Endothelial cell of umbilical vein (primary cell): ENCODE results near the gene AFP. TPM values are rescaled to one million over a fixed set of nuclear protein-coding genes. Genes with fewer than 3 reads are reported as not detected.

ENCODE experiments used
- BruUV-seq: library from RNA; stranded (reverse); fragments of 400-500 nt; replicated peaks from 2 replicates; lab custom pipeline; 2021; lab: Mats Ljungman, UMichigan
- CTCF ChIA-PET: fragments of 300-600, 350-600 bp; sonication (Branson Sonifier 250); formaldehyde crosslinking; loops from one replicate; lab custom pipeline; 2021; ENCODE audit warnings: antibody characterized with exemption, inconsistent platforms; lab: Charles Lee
- POLR2A ChIA-PET: fragments of 300-600, 350-600 bp; sonication (Branson Sonifier 250); formaldehyde crosslinking; loops from one replicate; lab custom pipeline; 2021; ENCODE audit warnings: antibody characterized with exemption, inconsistent platforms; lab: Charles Lee
- DNase-seq: peaks from one replicate; pipeline ENCODE4 v3.0.0-alpha.2; 2011; ENCODE audit warnings: low read depth, low spot score
- FAIRE-seq: peaks from 2 replicates; lab custom pipeline; 2011; peaks lifted over from hg19 to GRCh38; lab: Jason Lieb, UNC
- H2AFZ ChIP-seq: 2 replicates; pipeline ENCODE4 v1.6.0; 2012; ENCODE audit warnings: low read depth, low read length, control low read depth, inconsistent platforms
- H3K27ac ChIP-seq: 2 replicates; pipeline ENCODE4 v1.5.1; 2011; ENCODE audit warnings: low read depth, mild to moderate bottlenecking, control low read depth, low read length, moderate library complexity; ENCODE audit not compliant: insufficient read depth
- H3K27me3 ChIP-seq, 2 experiments: 2 replicates each; pipeline versions ENCODE4 v1.6.0 to v1.6.1; 2011; ENCODE audit warnings: low read length in 2 of 2, mixed read lengths in 1 of 2; ENCODE audit not compliant: control insufficient read depth in 2 of 2, insufficient read depth in 2 of 2
- H3K36me3 ChIP-seq, 2 experiments: 2 replicates in 1 of 2; 3 replicates in 1 of 2; pipeline ENCODE4 v1.5.1; 2011; ENCODE audit warnings: low read length in 2 of 2, mild to moderate bottlenecking in 1 of 2, moderate library complexity in 1 of 2; ENCODE audit not compliant: control insufficient read depth in 2 of 2, insufficient read depth in 2 of 2; ENCODE audit errors: extremely low read depth in 1 of 2
- H3K4me1 ChIP-seq: 3 replicates; pipeline ENCODE4 v1.5.1; 2011; ENCODE audit warnings: mild to moderate bottlenecking, low read length; ENCODE audit not compliant: control insufficient read depth, insufficient read depth; ENCODE audit errors: extremely low read depth
- H3K4me2 ChIP-seq: 2 replicates; pipeline ENCODE4 v1.6.1; 2011; ENCODE audit warnings: low read length, control low read depth, mixed read lengths; ENCODE audit not compliant: insufficient read depth
- H3K4me3 ChIP-seq, 3 experiments: fragments of 200-600 bp in 1 of 3; sonication (generic), shearing (Covaris generic) in 1 of 3; replicated peaks in 1 of 3; 2 replicates each; pipeline ENCODE4 v1.5.1; 2011 to 2016; ENCODE audit warnings: control low read depth in 3 of 3, low read length in 3 of 3, mild to moderate bottlenecking in 2 of 3, inconsistent platforms in 1 of 3, low read depth in 1 of 3, moderate library complexity in 1 of 3; ENCODE audit not compliant: insufficient read depth in 1 of 3
- H3K79me2 ChIP-seq: 2 replicates; pipeline ENCODE4 v1.6.0; 2012; ENCODE audit warnings: low read length, inconsistent platforms; ENCODE audit not compliant: control insufficient read depth, insufficient read depth
- H3K9ac ChIP-seq: replicated peaks from 2 replicates; pipeline ENCODE3; 2011; ENCODE audit warnings: low read length, control low read depth; ENCODE audit not compliant: insufficient read depth; ENCODE audit errors: extremely low read depth
- H3K9me1 ChIP-seq: replicated peaks from 3 replicates; pipeline ENCODE4 v1.6.0; 2011; ENCODE audit warnings: mild to moderate bottlenecking, low read length; ENCODE audit not compliant: control insufficient read depth, insufficient read depth; ENCODE audit errors: extremely low read depth
- H3K9me3 ChIP-seq: replicated peaks from 2 replicates; pipeline ENCODE4 v1.5.1; 2012; ENCODE audit warnings: low read length, inconsistent platforms; ENCODE audit not compliant: control insufficient read depth, insufficient read depth
- H4K20me1 ChIP-seq: replicated peaks from 2 replicates; pipeline ENCODE3; 2011; ENCODE audit warnings: mild to moderate bottlenecking, low read length; ENCODE audit not compliant: control insufficient read depth, insufficient read depth; ENCODE audit errors: extremely low read depth
- CTCF ChIP-seq, 2 donors: IDR thresholded peaks; 1 replicate in 1 of 2; 2 replicates in 1 of 2; pipeline ENCODE4 v1.5.1; 2011; ENCODE audit warnings: low read length in 2 of 2, mild to moderate bottlenecking in 2 of 2, moderate library complexity in 2 of 2, control low read depth in 1 of 2, inconsistent platforms in 1 of 2, low read depth in 1 of 2; ENCODE audit not compliant: insufficient read depth in 1 of 2; ENCODE audit errors: extremely low read depth in 1 of 2
- EZH2 ChIP-seq: IDR thresholded peaks from 2 replicates; pipeline ENCODE4 v1.6.1; 2012; ENCODE audit warnings: borderline replicate concordance, low read depth, mild to moderate bottlenecking, moderate library complexity, low read length, inconsistent platforms; ENCODE audit not compliant: severe bottlenecking
- FOS ChIP-seq: IDR thresholded peaks from 2 replicates; pipeline ENCODE4 v1.6.1; 2011; ENCODE audit warnings: mild to moderate bottlenecking, low read length, moderate library complexity, borderline replicate concordance; ENCODE audit not compliant: insufficient read depth
- GATA2 ChIP-seq: IDR thresholded peaks from 2 replicates; pipeline ENCODE4 v1.7.0; 2011; ENCODE audit warnings: low read depth, mild to moderate bottlenecking, moderate library complexity, mixed read lengths, low read length; ENCODE audit not compliant: insufficient read length, insufficient read depth
- JUN ChIP-seq: IDR thresholded peaks from 2 replicates; pipeline ENCODE4 v1.6.1; 2011; ENCODE audit warnings: borderline replicate concordance, low read depth; ENCODE audit not compliant: insufficient read length, insufficient read depth
- MAX ChIP-seq: IDR thresholded peaks from 2 replicates; pipeline ENCODE4 v1.6.1; 2011; ENCODE audit not compliant: insufficient read depth, insufficient read length
- MYC ChIP-seq: IDR thresholded peaks from one replicate; pipeline ENCODE4 v1.6.1; 2011; ENCODE audit warnings: mild to moderate bottlenecking, low read depth, low read length
- POLR2A ChIP-seq: IDR thresholded peaks from 2 replicates; pipeline ENCODE4 v1.6.1; 2012; ENCODE audit warnings: low read depth, mild to moderate bottlenecking, control low read depth, low read length
- POLR2AphosphoS5 ChIP-seq: IDR thresholded peaks from 2 replicates; pipeline ENCODE4 v1.6.1; 2012; ENCODE audit warnings: low read depth, mild to moderate bottlenecking, control low read depth, low read length, moderate library complexity; ENCODE audit not compliant: insufficient read depth
- dilution Hi-C: fragments of 300-500 bp; cut with MboI; formaldehyde crosslinking; loops from one replicate; pipeline ENCODE4 v1.15.0; 2019; ENCODE audit warnings: low sequenced_read_pairs; ENCODE audit not compliant: extremely low pct_ligation_motif_present
- intact Hi-C: fragments of 100-400 bp; cut with micrococcal nuclease; formaldehyde crosslinking; loops from one replicate; pipeline ENCODE4 v1.10.0; 2022
- polyA plus RNA-seq, 4 experiments: library from polyadenylated mRNA; depleted of rRNA in 3 of 4; stranded (reverse) in 3 of 4; unstranded in 1 of 4; fragments of >200 nt; gene quantifications; 2 replicates each; pipeline versions ENCODE4 v1.2.1 to v1.2.3, GENCODE V29; 2011 to 2012; ENCODE audit warnings: missing spikeins in 1 of 4
- total RNA-seq: library from RNA; stranded (reverse); gene quantifications from 2 replicates; pipeline ENCODE4 v1.2.3, GENCODE V29; 2021

AFP gene
- total and polyA plus RNA-seq, 2 donors (not counting 3 experiments of a cell fraction or from before 2014, with no cell fraction given): not detected

GRCh38 chr4:73391774-73392173 lies 44.2 kb upstream of the AFP start:
- Histone ChIP-seq H3K4me1 (no peaks in the 10 kb centered on the region), H3K4me2 (no peak overlapping the region), H3K36me3 (no peaks in the 10 kb centered on the region), H3K9ac (no peak overlapping the region), H3K27ac (no peak overlapping the region), H3K9me3 (no peaks in the 10 kb centered on the region), H2AFZ (no peak overlapping the region), H3K4me3 (no peak overlapping the region), H4K20me1 (no peaks in the 10 kb centered on the region), H3K9me1 (no peaks in the 10 kb centered on the region), H3K27me3 (no peaks in the 10 kb centered on the region), H3K79me2 (no peaks in the 10 kb centered on the region)
- dilution Hi-C loops: no loop called here
- ChIA-PET CTCF (no interaction called here), POLR2A (no interaction called here)
- intact Hi-C loops: no loop called here
- no TSS peak for BruUV-seq
- DNase-seq (no peak), FAIRE-seq (no peak)
- TF ChIP-seq EZH2: no peak
- no peak for TF ChIP-seq CTCF (IDR thresholded peaks at IDR 0.05; ENCODE audit: extremely low read depth in 1 of 2, insufficient read depth in 1 of 2, low read depth in 1 of 2, low read length in 2 of 2)
- TF ChIP-seq GATA2: no peak
- TF ChIP-seq POLR2AphosphoS5: no peak
- TF ChIP-seq JUN: no peak
- TF ChIP-seq POLR2A: no peak
- TF ChIP-seq MAX: no peak
- no peak for TF ChIP-seq FOS
- no peak for TF ChIP-seq MYC
